ENCODE results near the gene KNSTRN.

The KNSTRN gene

GRCh38 chr15:40412095-40412759, 29.7 kb downstream of the KNSTRN start:
- no peak for TF ChIP-seq FOXM1 (IDR thresholded peaks at IDR 0.05; ENCODE audit: borderline replicate concordance, low read depth)
- TF ChIP-seq MAX (IDR thresholded peaks at IDR 0.05): no peak
- TF ChIP-seq USF1 (IDR thresholded peaks at IDR 0.05): no peak
- TF ChIP-seq YY1 (IDR thresholded peaks at IDR 0.05; ENCODE audit: low read depth): no peak
- TF ChIP-seq ZBTB7A (IDR thresholded peaks at IDR 0.05; ENCODE audit: low read depth): no peak
- TF ChIP-seq NFIC (IDR thresholded peaks at IDR 0.05): no peak
- no peak for TF ChIP-seq CREB1 (IDR thresholded peaks at IDR 0.05; ENCODE audit: low read depth)
- TF ChIP-seq TAF1 (IDR thresholded peaks at IDR 0.05; ENCODE audit: low read depth): no peak
- TF ChIP-seq REST (IDR thresholded peaks at IDR 0.05; ENCODE audit: low read depth): no peak
- no peak for TF ChIP-seq RAD21 (IDR thresholded peaks at IDR 0.05; ENCODE audit: low read depth)
- TF ChIP-seq TCF12 (IDR thresholded peaks at IDR 0.05; ENCODE audit: low read depth): no peak

GRCh38 chr15:40413036-40413435, 30.5 kb downstream of the KNSTRN start:
- TF ChIP-seq NFIC (IDR thresholded peaks at IDR 0.05): no peak
- TF ChIP-seq REST (IDR thresholded peaks at IDR 0.05; ENCODE audit: low read depth): peak; percentile 46; the same call in 1 of the 2 replicates

GRCh38 chr15:40414816-40415215, 32.3 kb downstream of the KNSTRN start:
- TF ChIP-seq USF1 (IDR thresholded peaks at IDR 0.05): no peak
- TF ChIP-seq CREB1 (IDR thresholded peaks at IDR 0.05; ENCODE audit: low read depth): no peak
- TF ChIP-seq RAD21 (IDR thresholded peaks at IDR 0.05; ENCODE audit: low read depth): no peak
- no peak for TF ChIP-seq REST (IDR thresholded peaks at IDR 0.05; ENCODE audit: low read depth)
- TF ChIP-seq CEBPB (IDR thresholded peaks at IDR 0.05): no peak
- no peak for TF ChIP-seq MAX (IDR thresholded peaks at IDR 0.05)
- no peak for TF ChIP-seq NFIC (IDR thresholded peaks at IDR 0.05)
- TF ChIP-seq YY1 (IDR thresholded peaks at IDR 0.05; ENCODE audit: low read depth): no peak
- TF ChIP-seq EP300 (IDR thresholded peaks at IDR 0.05; ENCODE audit: borderline replicate concordance): no peak

GRCh38 chr15:40415226-40415625, 32.7 kb downstream of the KNSTRN start:
- TF ChIP-seq YY1 (IDR thresholded peaks at IDR 0.05; ENCODE audit: low read depth) (no peak), RAD21 (IDR thresholded peaks at IDR 0.05; ENCODE audit: low read depth) (no peak), REST (IDR thresholded peaks at IDR 0.05; ENCODE audit: low read depth) (no peak), CREB1 (IDR thresholded peaks at IDR 0.05; ENCODE audit: low read depth) (no peak), MAX (IDR thresholded peaks at IDR 0.05) (no peak), TCF12 (IDR thresholded peaks at IDR 0.05; ENCODE audit: low read depth) (no peak), CEBPB (IDR thresholded peaks at IDR 0.05) (no peak), NFIC (IDR thresholded peaks at IDR 0.05) (no peak), EGR1 (IDR thresholded peaks at IDR 0.05) (no peak), TAF1 (IDR thresholded peaks at IDR 0.05; ENCODE audit: low read depth) (no peak), TEAD4 (IDR thresholded peaks at IDR 0.05) (no peak), EP300 (IDR thresholded peaks at IDR 0.05; ENCODE audit: borderline replicate concordance) (no peak), ZBTB7A (IDR thresholded peaks at IDR 0.05; ENCODE audit: low read depth) (no peak), FOXM1 (IDR thresholded peaks at IDR 0.05; ENCODE audit: borderline replicate concordance, low read depth) (no peak), USF1 (IDR thresholded peaks at IDR 0.05) (no peak)
